ENCODE data around the gene BBS9.
"Not testable (repeated sequence)": the region's sequence is repeated elsewhere in the genome, so short reads cannot be mapped to it uniquely, and the experiment has no call there.

BBS9 gene

GRCh38 chr7:33298848-33299247, 169.5 kb downstream of the BBS9 start:
- DNase-seq, result no peak

- no peak for DNase-seq
Observed at GRCh38 chr7:33299425-33299824, 170.1 kb downstream of the BBS9 start.

- no peak for DNase-seq
Observed at GRCh38 chr7:33300131-33300530, 170.8 kb downstream of the BBS9 start.

- DNase-seq, result no peak
Observed at GRCh38 chr7:33300742-33301141, 171.4 kb downstream of the BBS9 start.

GRCh38 chr7:33303978-33304557, 174.7 kb downstream of the BBS9 start:
- DNase-seq, result not testable (repeated sequence)

GRCh38 chr7:33307205-33307604, 177.8 kb downstream of the BBS9 start:
- DNase-seq, result no peak

- no peak for DNase-seq
Observed at GRCh38 chr7:33310546-33310945, 181.2 kb downstream of the BBS9 start.

GRCh38 chr7:33325754-33326484, 196.6 kb downstream of the BBS9 start:
- no peak for DNase-seq

- no peak for DNase-seq
Observed at GRCh38 chr7:33326485-33326848, 197.1 kb downstream of the BBS9 start.

GRCh38 chr7:33327427-33327826, 198.1 kb downstream of the BBS9 start:
- DNase-seq, result no peak

GRCh38 chr7:33334349-33334748, 205.0 kb downstream of the BBS9 start:
- no peak for DNase-seq

GRCh38 chr7:33336820-33337219, 207.5 kb downstream of the BBS9 start:
- no peak for DNase-seq

GRCh38 chr7:33339074-33339790, 209.9 kb downstream of the BBS9 start:
- no peak for DNase-seq

- no peak for DNase-seq
Observed at GRCh38 chr7:33346055-33346454, 216.7 kb downstream of the BBS9 start.

GRCh38 chr7:33350577-33350976, 221.2 kb downstream of the BBS9 start:
- DNase-seq, result no peak

- DNase-seq, result no peak
Observed at GRCh38 chr7:33351709-33352108, 222.3 kb downstream of the BBS9 start.

GRCh38 chr7:33354201-33354600, 224.8 kb downstream of the BBS9 start:
- DNase-seq, result no peak

- no peak for DNase-seq
Observed at GRCh38 chr7:33355386-33355785, 226.0 kb downstream of the BBS9 start.

GRCh38 chr7:33356336-33356735, 227.0 kb downstream of the BBS9 start:
- DNase-seq, result no peak

- DNase-seq, result no peak
Observed at GRCh38 chr7:33357846-33358245, 228.5 kb downstream of the BBS9 start.

- no peak for DNase-seq
Observed at GRCh38 chr7:33369888-33370287, 240.5 kb downstream of the BBS9 start.

GRCh38 chr7:33373195-33373594, 243.8 kb downstream of the BBS9 start:
- no peak for DNase-seq

GRCh38 chr7:33379891-33380525, 250.6 kb downstream of the BBS9 start:
- DNase-seq, result no peak

- DNase-seq, result no peak
Observed at GRCh38 chr7:33388332-33388731, 259.0 kb downstream of the BBS9 start.

Data from activated CD8-positive, alpha-beta memory T cell treated with anti-CD3 and anti-CD28 coated beads for 24 hours (primary cell).